K562 (cell line): Measurements from ENCODE around the gene ZBTB38. TPM values are rescaled to one million over a fixed set of nuclear protein-coding genes. Genes with fewer than 3 reads are reported as not detected.

Experiments used
- CEBPG ChIP-seq, 3 experiments: fragments of 200-800 bp in 1 of 3; sonication (Bioruptor generic) in 1 of 3; sonication (generic) in 1 of 3; formaldehyde crosslinking in 1 of 3; IDR thresholded peaks in 2 of 3; conservative IDR thresholded peaks in 1 of 3; 2 replicates each; pipeline versions ENCODE4 v1.6.1 to v1.8.0; 2016 to 2022; ENCODE audit warnings: missing compliant biosample characterization in 2 of 3, missing genetic modification characterization in 2 of 3, mild to moderate bottlenecking in 1 of 3, missing genetic modification reagents in 1 of 3
- KDM5B ChIP-seq: fragments of 200-600 bp; sonication (generic); IDR thresholded peaks from 2 replicates; pipeline ENCODE4 v1.6.1; 2012; ENCODE audit warnings: low read depth, mild to moderate bottlenecking, moderate library complexity, low read length, control low read depth, inconsistent platforms; ENCODE audit not compliant: insufficient replicate concordance
- L3MBTL2 ChIP-seq: fragments of 450-650 bp; IDR thresholded peaks from 2 replicates; pipeline ENCODE4 v1.6.1; 2016; ENCODE audit warnings: mild to moderate bottlenecking, moderate library complexity
- MCM7 ChIP-seq, 2 experiments: fragments of 450-650 bp; IDR thresholded peaks; 2 replicates each; pipeline ENCODE4 v1.6.1; 2016 to 2018
- NFYB ChIP-seq: IDR thresholded peaks from 2 replicates; pipeline ENCODE4 v1.6.1; 2011; ENCODE audit warnings: mild to moderate bottlenecking, moderate library complexity; ENCODE audit not compliant: insufficient read length; ENCODE audit errors: extremely low read depth
- PRMT5 ChIP-seq: sonication (generic); formaldehyde crosslinking; IDR thresholded peaks from 2 replicates; pipeline ENCODE4 v1.5.0; 2020; ENCODE audit warnings: missing genetic modification reagents
- PTRF ChIP-seq: fragments of 450-650 bp; IDR thresholded peaks from 2 replicates; pipeline ENCODE4 v1.6.1; 2016; ENCODE audit warnings: mild to moderate bottlenecking, missing genetic modification characterization, missing compliant biosample characterization
- PYGO2 ChIP-seq: fragments of 450-650 bp; IDR thresholded peaks from 2 replicates; pipeline ENCODE4 v1.6.1; 2016; ENCODE audit warnings: mild to moderate bottlenecking, missing genetic modification characterization, moderate library complexity, missing compliant biosample characterization
- RNF2 ChIP-seq: sonication (generic); IDR thresholded peaks from 2 replicates; pipeline ENCODE4 v1.6.1; 2016
- SMAD1 ChIP-seq: fragments of 150-350 bp; IDR thresholded peaks from 2 replicates; pipeline ENCODE4 v1.6.1; 2014; ENCODE audit warnings: low read length, low read depth; ENCODE audit not compliant: partially characterized antibody
- SMAD4 ChIP-seq: fragments of 250-450 bp; sonication (Bioruptor Pico); conservative IDR thresholded peaks from 2 replicates; pipeline ENCODE4 v1.8.0; 2021; ENCODE audit warnings: inconsistent platforms, mild to moderate bottlenecking, moderate library complexity
- SMARCE1 ChIP-seq: fragments of 450-650 bp; IDR thresholded peaks from 2 replicates; pipeline ENCODE4 v1.7.1; 2016; ENCODE audit warnings: mild to moderate bottlenecking
- polyA plus RNA-seq, 8 experiments: library from polyadenylated mRNA; depleted of rRNA in 4 of 8; stranded (reverse) in 5 of 8; unstranded in 3 of 8; fragments of >200 nt; fragmentation: Nextera tagmentation in 2 of 8; fragmentation: Illumina TruSeq in 1 of 8; extraction: Ambion mirVana in 2 of 8; extraction: Trizol in 1 of 8; gene quantifications; 2 replicates each; pipeline versions ENCODE4 v1.2.1 to v1.2.3, GENCODE V29; 2011 to 2014; ENCODE audit warnings: inconsistent platforms in 1 of 8, missing spikeins in 1 of 8
- total RNA-seq, 7 experiments: library from RNA; depleted of rRNA in 6 of 7; stranded (reverse); fragments of >200 nt in 6 of 7; fragmentation: Illumina TruSeq in 2 of 7; extraction: Trizol in 2 of 7; gene quantifications; 2 replicates each; pipeline versions ENCODE4 v1.2.1 to v1.2.3, GENCODE V29; 2011 to 2021; ENCODE audit warnings: low replicate concordance in 1 of 7
- TF ChIP-seq, protein P1 (sequence below): sonication (generic); formaldehyde crosslinking; IDR thresholded peaks from 2 replicates; pipeline ENCODE4 v1.8.0; 2023; ENCODE audit warnings: mild to moderate bottlenecking, missing genetic modification reagents
- TF ChIP-seq, protein P2 (sequence below), 2 experiments: fragments of 450-650 bp in 1 of 2; IDR thresholded peaks; 2 replicates each; pipeline ENCODE4 v1.6.1; 2011 to 2017; ENCODE audit warnings: low read depth in 2 of 2, antibody characterized with exemption in 1 of 2, borderline replicate concordance in 1 of 2, low read length in 1 of 2, mild to moderate bottlenecking in 1 of 2, mixed read lengths in 1 of 2; ENCODE audit not compliant: control insufficient read depth in 1 of 2
- TF ChIP-seq, protein P3 (sequence below): fragments of 450-650 bp; formaldehyde crosslinking; IDR thresholded peaks from 2 replicates; pipeline ENCODE4 v1.4.0; 2020; ENCODE audit warnings: mild to moderate bottlenecking, mixed read lengths
- TF ChIP-seq, protein P4 (sequence below): sonication (generic); formaldehyde crosslinking; IDR thresholded peaks from 2 replicates; pipeline ENCODE4 v1.8.0; 2022; ENCODE audit warnings: mild to moderate bottlenecking, low read depth, missing genetic modification reagents

Gene ZBTB38
- total and polyA plus RNA-seq, 9 of the 15 experiments (the other 6 are each of a cell fraction or from before 2014, with no cell fraction given), result 12.1 to 39.4 (median 22.9) TPM

DNA sequence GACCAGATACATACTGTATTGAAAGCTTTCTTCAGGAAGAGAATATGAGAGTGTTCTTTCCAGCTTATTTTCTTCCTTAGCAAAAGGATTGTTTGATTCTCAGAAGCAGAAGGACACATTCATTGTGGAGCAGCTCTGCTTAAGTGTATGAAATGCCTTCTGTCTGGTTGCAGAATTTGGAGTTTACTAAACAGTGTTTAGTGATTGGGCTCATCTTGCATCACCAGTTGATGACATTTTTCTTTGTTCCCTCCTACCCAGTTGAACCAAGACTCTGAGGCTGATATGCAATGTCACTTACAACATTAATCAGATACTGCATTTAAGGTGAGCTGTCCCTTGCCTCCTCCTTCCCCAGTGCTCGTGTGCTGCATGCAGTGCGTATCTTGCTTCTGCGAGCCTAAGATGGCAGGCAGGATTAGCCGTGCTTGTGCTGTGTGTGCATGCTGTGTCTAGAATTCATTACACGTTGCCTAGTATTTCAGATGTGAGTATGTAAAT is 18.4 kb downstream of the ZBTB38 start (continued):
- TF ChIP-seq, protein P1, sequence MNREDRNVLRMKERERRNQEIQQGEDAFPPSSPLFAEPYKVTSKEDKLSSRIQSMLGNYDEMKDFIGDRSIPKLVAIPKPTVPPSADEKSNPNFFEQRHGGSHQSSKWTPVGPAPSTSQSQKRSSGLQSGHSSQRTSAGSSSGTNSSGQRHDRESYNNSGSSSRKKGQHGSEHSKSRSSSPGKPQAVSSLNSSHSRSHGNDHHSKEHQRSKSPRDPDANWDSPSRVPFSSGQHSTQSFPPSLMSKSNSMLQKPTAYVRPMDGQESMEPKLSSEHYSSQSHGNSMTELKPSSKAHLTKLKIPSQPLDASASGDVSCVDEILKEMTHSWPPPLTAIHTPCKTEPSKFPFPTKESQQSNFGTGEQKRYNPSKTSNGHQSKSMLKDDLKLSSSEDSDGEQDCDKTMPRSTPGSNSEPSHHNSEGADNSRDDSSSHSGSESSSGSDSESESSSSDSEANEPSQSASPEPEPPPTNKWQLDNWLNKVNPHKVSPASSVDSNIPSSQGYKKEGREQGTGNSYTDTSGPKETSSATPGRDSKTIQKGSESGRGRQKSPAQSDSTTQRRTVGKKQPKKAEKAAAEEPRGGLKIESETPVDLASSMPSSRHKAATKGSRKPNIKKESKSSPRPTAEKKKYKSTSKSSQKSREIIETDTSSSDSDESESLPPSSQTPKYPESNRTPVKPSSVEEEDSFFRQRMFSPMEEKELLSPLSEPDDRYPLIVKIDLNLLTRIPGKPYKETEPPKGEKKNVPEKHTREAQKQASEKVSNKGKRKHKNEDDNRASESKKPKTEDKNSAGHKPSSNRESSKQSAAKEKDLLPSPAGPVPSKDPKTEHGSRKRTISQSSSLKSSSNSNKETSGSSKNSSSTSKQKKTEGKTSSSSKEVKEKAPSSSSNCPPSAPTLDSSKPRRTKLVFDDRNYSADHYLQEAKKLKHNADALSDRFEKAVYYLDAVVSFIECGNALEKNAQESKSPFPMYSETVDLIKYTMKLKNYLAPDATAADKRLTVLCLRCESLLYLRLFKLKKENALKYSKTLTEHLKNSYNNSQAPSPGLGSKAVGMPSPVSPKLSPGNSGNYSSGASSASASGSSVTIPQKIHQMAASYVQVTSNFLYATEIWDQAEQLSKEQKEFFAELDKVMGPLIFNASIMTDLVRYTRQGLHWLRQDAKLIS (CRISPR knock-in tag), result no peak
- no peak for TF ChIP-seq NFYB
- no peak for TF ChIP-seq MCM7 (IDR thresholded peaks at IDR 0.05)
- TF ChIP-seq PYGO2, result 0 out of 2 replicates have a peak, but pooled peaks have one; percentile 48
- TF ChIP-seq, protein P2, sequence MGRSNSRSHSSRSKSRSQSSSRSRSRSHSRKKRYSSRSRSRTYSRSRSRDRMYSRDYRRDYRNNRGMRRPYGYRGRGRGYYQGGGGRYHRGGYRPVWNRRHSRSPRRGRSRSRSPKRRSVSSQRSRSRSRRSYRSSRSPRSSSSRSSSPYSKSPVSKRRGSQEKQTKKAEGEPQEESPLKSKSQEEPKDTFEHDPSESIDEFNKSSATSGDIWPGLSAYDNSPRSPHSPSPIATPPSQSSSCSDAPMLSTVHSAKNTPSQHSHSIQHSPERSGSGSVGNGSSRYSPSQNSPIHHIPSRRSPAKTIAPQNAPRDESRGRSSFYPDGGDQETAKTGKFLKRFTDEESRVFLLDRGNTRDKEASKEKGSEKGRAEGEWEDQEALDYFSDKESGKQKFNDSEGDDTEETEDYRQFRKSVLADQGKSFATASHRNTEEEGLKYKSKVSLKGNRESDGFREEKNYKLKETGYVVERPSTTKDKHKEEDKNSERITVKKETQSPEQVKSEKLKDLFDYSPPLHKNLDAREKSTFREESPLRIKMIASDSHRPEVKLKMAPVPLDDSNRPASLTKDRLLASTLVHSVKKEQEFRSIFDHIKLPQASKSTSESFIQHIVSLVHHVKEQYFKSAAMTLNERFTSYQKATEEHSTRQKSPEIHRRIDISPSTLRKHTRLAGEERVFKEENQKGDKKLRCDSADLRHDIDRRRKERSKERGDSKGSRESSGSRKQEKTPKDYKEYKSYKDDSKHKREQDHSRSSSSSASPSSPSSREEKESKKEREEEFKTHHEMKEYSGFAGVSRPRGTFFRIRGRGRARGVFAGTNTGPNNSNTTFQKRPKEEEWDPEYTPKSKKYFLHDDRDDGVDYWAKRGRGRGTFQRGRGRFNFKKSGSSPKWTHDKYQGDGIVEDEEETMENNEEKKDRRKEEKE (IDR thresholded peaks at IDR 0.05; ENCODE audit: borderline replicate concordance in 1 of 2, control insufficient read depth in 1 of 2, low read depth in 2 of 2, low read length in 1 of 2), result no peak
- TF ChIP-seq, protein P3, sequence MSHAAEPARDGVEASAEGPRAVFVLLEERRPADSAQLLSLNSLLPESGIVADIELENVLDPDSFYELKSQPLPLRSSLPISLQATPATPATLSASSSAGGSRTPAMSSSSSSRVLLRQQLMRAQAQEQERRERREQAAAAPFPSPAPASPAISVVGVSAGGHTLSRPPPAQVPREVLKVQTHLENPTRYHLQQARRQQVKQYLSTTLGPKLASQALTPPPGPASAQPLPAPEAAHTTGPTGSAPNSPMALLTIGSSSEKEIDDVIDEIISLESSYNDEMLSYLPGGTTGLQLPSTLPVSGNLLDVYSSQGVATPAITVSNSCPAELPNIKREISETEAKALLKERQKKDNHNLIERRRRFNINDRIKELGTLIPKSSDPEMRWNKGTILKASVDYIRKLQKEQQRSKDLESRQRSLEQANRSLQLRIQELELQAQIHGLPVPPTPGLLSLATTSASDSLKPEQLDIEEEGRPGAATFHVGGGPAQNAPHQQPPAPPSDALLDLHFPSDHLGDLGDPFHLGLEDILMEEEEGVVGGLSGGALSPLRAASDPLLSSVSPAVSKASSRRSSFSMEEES (CRISPR knock-in tag), result no peak
- peak; percentile 66 for TF ChIP-seq L3MBTL2
- TF ChIP-seq RNF2, result 0 out of 2 replicates have a peak, but pooled peaks have one; percentile 22
- no peak for TF ChIP-seq KDM5B
- no peak for TF ChIP-seq PRMT5 (CRISPR knock-in tag)
- TF ChIP-seq, protein P4, sequence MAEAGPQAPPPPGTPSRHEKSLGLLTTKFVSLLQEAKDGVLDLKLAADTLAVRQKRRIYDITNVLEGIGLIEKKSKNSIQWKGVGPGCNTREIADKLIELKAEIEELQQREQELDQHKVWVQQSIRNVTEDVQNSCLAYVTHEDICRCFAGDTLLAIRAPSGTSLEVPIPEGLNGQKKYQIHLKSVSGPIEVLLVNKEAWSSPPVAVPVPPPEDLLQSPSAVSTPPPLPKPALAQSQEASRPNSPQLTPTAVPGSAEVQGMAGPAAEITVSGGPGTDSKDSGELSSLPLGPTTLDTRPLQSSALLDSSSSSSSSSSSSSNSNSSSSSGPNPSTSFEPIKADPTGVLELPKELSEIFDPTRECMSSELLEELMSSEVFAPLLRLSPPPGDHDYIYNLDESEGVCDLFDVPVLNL (CRISPR knock-in tag), result no peak
- TF ChIP-seq SMAD1, result no peak
- TF ChIP-seq SMAD4, result peak; percentile 67
- TF ChIP-seq SMARCE1, result peak; percentile 14; the same call in 1 of the 2 replicates
- peak; percentile 93 for TF ChIP-seq CEBPG (CRISPR knock-in tag; IDR thresholded peaks at IDR 0.05)
- peak; percentile 88 to 97 for TF ChIP-seq CEBPG (tag; conservative IDR thresholded peaks at IDR 0.05 in 1 of 2, IDR thresholded peaks at IDR 0.05 in 1 of 2)
- TF ChIP-seq PTRF (tag), result no peak
